ENCODE results near the gene STK11IP.

DNA sequence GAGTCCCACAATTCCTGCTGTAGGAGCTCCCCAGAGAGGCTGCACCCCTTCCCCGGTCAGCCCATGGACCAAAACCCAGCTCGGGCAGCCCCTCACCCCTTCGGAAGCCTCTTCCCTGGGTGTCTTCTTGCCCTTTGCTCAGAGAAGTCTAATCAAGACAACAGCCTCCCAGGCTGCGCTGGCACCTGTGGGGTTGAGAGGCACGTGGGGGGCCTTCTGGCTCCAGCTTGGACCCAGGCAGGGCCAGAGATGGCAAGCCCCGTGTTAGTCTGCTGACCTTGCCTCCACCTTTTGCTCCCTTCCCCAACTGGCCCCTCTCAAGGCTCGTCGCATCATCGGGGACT lies 40.2 kb downstream of the STK11IP start:
- TF ChIP-seq YY1 (tag by site-specific recombination; IDR thresholded peaks at IDR 0.05) (no peak), ZNF571 (tag by site-specific recombination; IDR thresholded peaks at IDR 0.05) (no peak), ZNF521 (tag by site-specific recombination; IDR thresholded peaks at IDR 0.05) (no peak), SP2 (tag by site-specific recombination; IDR thresholded peaks at IDR 0.05) (no peak)
- TF ChIP-seq, protein P1, sequence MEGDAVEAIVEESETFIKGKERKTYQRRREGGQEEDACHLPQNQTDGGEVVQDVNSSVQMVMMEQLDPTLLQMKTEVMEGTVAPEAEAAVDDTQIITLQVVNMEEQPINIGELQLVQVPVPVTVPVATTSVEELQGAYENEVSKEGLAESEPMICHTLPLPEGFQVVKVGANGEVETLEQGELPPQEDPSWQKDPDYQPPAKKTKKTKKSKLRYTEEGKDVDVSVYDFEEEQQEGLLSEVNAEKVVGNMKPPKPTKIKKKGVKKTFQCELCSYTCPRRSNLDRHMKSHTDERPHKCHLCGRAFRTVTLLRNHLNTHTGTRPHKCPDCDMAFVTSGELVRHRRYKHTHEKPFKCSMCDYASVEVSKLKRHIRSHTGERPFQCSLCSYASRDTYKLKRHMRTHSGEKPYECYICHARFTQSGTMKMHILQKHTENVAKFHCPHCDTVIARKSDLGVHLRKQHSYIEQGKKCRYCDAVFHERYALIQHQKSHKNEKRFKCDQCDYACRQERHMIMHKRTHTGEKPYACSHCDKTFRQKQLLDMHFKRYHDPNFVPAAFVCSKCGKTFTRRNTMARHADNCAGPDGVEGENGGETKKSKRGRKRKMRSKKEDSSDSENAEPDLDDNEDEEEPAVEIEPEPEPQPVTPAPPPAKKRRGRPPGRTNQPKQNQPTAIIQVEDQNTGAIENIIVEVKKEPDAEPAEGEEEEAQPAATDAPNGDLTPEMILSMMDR (tag by site-specific recombination; IDR thresholded peaks at IDR 0.05): no peak

All from HEK293 (cell line).